ENCODE data around the gene RTN4R.

- TF ChIP-seq CTCF (IDR thresholded peaks at IDR 0.05; ENCODE audit: low read length) (no peak), EZH2 (IDR thresholded peaks at IDR 0.05; ENCODE audit: borderline replicate concordance, low read length) (no peak)
Measured at GRCh38 chr22:20236052-20236717, 31.9 kb downstream of the RTN4R start.
